Activated CD8-positive, alpha-beta T cell treated with anti-CD3 and anti-CD28 coated beads for 36 hours (primary cell): ENCODE data around the gene SP5. TPM values are rescaled to one million over a fixed set of nuclear protein-coding genes. Genes with fewer than 3 reads are reported as not detected.

Experiments
- ATAC-seq: fragments of 200-7000 bp; cut with Tn5 transposase; one replicate; pipeline ENCODE4 v1.10.0; 2021; ENCODE audit warnings: mild to moderate bottlenecking, moderate library complexity
- CTCF ChIA-PET: fragments of 350-600 bp; sonication (Branson Sonifier 250); formaldehyde crosslinking; loops from one replicate; lab custom pipeline; 2021; ENCODE audit warnings: antibody characterized with exemption; lab: Charles Lee
- POLR2A ChIA-PET: fragments of 350-600 bp; sonication (Branson Sonifier 250); formaldehyde crosslinking; loops from one replicate; lab custom pipeline; 2021; ENCODE audit warnings: antibody characterized with exemption; lab: Charles Lee
- DNase-seq: peaks from one replicate; pipeline ENCODE4 v3.0.0-alpha.2; 2020
- H3K27ac Mint-ChIP-seq: one replicate; pipeline ENCODE4 v1.8.0; 2021; ENCODE audit warnings: mild to moderate bottlenecking, mixed read lengths
- H3K27me3 Mint-ChIP-seq: one replicate; pipeline ENCODE4 v1.8.0; 2021; ENCODE audit warnings: mixed read lengths
- H3K36me3 Mint-ChIP-seq: one replicate; pipeline ENCODE4 v1.8.0; 2021; ENCODE audit warnings: low read depth, mixed read lengths
- H3K4me1 Mint-ChIP-seq: one replicate; pipeline ENCODE4 v1.8.0; 2021; ENCODE audit warnings: low read depth, mixed read lengths
- H3K4me3 Mint-ChIP-seq: one replicate; pipeline ENCODE4 v1.8.0; 2021; ENCODE audit warnings: mild to moderate bottlenecking, moderate library complexity, mixed read lengths
- H3K9me3 Mint-ChIP-seq: one replicate; pipeline ENCODE4 v1.8.0; 2021; ENCODE audit warnings: mixed read lengths
- CTCF ChIP-seq: fragments of 200-600 bp; IDR thresholded peaks from one replicate; pipeline ENCODE4 v1.8.0; 2022; ENCODE audit warnings: antibody characterized with exemption, mild to moderate bottlenecking
- intact Hi-C: fragments of 100-400 bp; cut with micrococcal nuclease; formaldehyde crosslinking; loops from one replicate; pipeline ENCODE4 v1.10.0; 2022
- total RNA-seq, 2 experiments: library from RNA; stranded (reverse); gene quantifications; one replicate each; pipeline ENCODE4 v1.2.3, GENCODE V29; 2021

The SP5 gene
- total RNA-seq, 2 experiments from 2014 or later, result not detected

- Mint-ChIP-seq H3K27me3 (peaks cover 57% of the 10 kb centered on the region), H3K36me3 (no peaks in the 10 kb centered on the region)
Observed at GRCh38 chr2:170717991-170718589, 3.0 kb downstream of the SP5 start.

GRCh38 chr2:170719810-170720209 is 4.7 kb downstream of the SP5 start:
- intact Hi-C loops, result loop anchor here (2.0 kb wide), 1 partner anchor 95 kb away; no protein-coding TSS in a partner anchor
- no peak for TF ChIP-seq CTCF
- ATAC-seq (no peak), DNase-seq (no peak)
- Mint-ChIP-seq H3K36me3 (no peaks in the 10 kb centered on the region), H3K4me3 (no peak overlapping the region), H3K4me1 (peaks cover 15% of the 10 kb centered on the region), H3K27me3 (peaks cover 57% of the 10 kb centered on the region), H3K9me3 (no peaks in the 10 kb centered on the region), H3K27ac (no peak overlapping the region)
- POLR2A ChIA-PET, result no interaction called here
- CTCF ChIA-PET, result no interaction called here

More at GRCh38 chr2:170717991-170718589, 3.0 kb downstream of the SP5 start:
- peaks cover 21% of the 10 kb centered on the region for H3K4me1 Mint-ChIP-seq
- CTCF ChIA-PET, result interaction anchor here (1.3 to 3.1 kb wide), 2 partner anchors 94 to 309 kb away, joined by 3 to 22 read pairs; no protein-coding TSS in a partner anchor
- no peak for ATAC-seq
- no peak for TF ChIP-seq CTCF
- DNase-seq, result no peak
- POLR2A ChIA-PET, result no interaction called here
- no peak overlapping the region for H3K4me3 Mint-ChIP-seq
- H3K9me3 Mint-ChIP-seq, result no peaks in the 10 kb centered on the region
- H3K27ac Mint-ChIP-seq, result no peak overlapping the region
- intact Hi-C loops, result loop anchor here (2.0 kb wide), 1 partner anchor 97 kb away; no protein-coding TSS in a partner anchor

GRCh38 chr2:170721678-170722077 is 6.5 kb downstream of the SP5 start:
- ATAC-seq, result no peak
- H3K4me1 Mint-ChIP-seq, result peaks cover 6% of the 10 kb centered on the region
- DNase-seq, result no peak
- H3K36me3 Mint-ChIP-seq, result no peaks in the 10 kb centered on the region
- no peak overlapping the region for H3K4me3 Mint-ChIP-seq
- ChIA-PET CTCF (interaction anchor here (0.9 kb wide), 1 partner anchor 89 kb away, joined by 3 read pairs; no protein-coding TSS in a partner anchor), POLR2A (no interaction called here)
- H3K27me3 Mint-ChIP-seq, result peaks cover 47% of the 10 kb centered on the region
- H3K27ac Mint-ChIP-seq, result no peak overlapping the region
- TF ChIP-seq CTCF, result no peak
- H3K9me3 Mint-ChIP-seq, result no peaks in the 10 kb centered on the region
- intact Hi-C loops, result no loop called here

GRCh38 chr2:170722301-170722700 is 7.2 kb downstream of the SP5 start:
- POLR2A ChIA-PET, result no interaction called here
- no peaks in the 10 kb centered on the region for H3K36me3 Mint-ChIP-seq
- H3K27me3 Mint-ChIP-seq, result peaks cover 40% of the 10 kb centered on the region
- ATAC-seq (no peak), DNase-seq (no peak)
- TF ChIP-seq CTCF, result no peak
- no peaks in the 10 kb centered on the region for H3K9me3 Mint-ChIP-seq
- peaks cover 3% of the 10 kb centered on the region for H3K4me1 Mint-ChIP-seq
- H3K27ac Mint-ChIP-seq, result no peak overlapping the region
- CTCF ChIA-PET, result interaction anchor here (0.9 kb wide), 1 partner anchor 88 kb away, joined by 3 read pairs; no protein-coding TSS in a partner anchor
- intact Hi-C loops, result no loop called here
- no peak overlapping the region for H3K4me3 Mint-ChIP-seq

GRCh38 chr2:170723446-170723958 is 8.4 kb downstream of the SP5 start:
- Mint-ChIP-seq H3K9me3 (no peaks in the 10 kb centered on the region), H3K27me3 (peaks cover 33% of the 10 kb centered on the region), H3K27ac (no peak overlapping the region), H3K36me3 (no peaks in the 10 kb centered on the region), H3K4me3 (no peak overlapping the region), H3K4me1 (no peaks in the 10 kb centered on the region)
- POLR2A ChIA-PET, result no interaction called here
- ATAC-seq, result no peak
- intact Hi-C loops, result no loop called here
- no peak for TF ChIP-seq CTCF
- no peak for DNase-seq
- CTCF ChIA-PET, result interaction anchor here (0.9 to 1.5 kb wide), 2 partner anchors 11 to 205 kb away, joined by 3 to 4 read pairs; partner anchors contain the start of gene GORASP2
